HG02610 (cell line): ENCODE data around the gene CDC42EP2.

ENCODE experiments used
- ATAC-seq: cut with Tn5 transposase; IDR thresholded peaks from one replicate; pipeline ENCODE4 v1.9.1; 2021; ENCODE audit warnings: mild to moderate bottlenecking, moderate library complexity; ENCODE audit not compliant: unreplicated experiment

Gene CDC42EP2

GRCh38 chr11:65355013-65355775 lies 40.5 kb downstream of the CDC42EP2 start:
- ATAC-seq: no peak

DNA sequence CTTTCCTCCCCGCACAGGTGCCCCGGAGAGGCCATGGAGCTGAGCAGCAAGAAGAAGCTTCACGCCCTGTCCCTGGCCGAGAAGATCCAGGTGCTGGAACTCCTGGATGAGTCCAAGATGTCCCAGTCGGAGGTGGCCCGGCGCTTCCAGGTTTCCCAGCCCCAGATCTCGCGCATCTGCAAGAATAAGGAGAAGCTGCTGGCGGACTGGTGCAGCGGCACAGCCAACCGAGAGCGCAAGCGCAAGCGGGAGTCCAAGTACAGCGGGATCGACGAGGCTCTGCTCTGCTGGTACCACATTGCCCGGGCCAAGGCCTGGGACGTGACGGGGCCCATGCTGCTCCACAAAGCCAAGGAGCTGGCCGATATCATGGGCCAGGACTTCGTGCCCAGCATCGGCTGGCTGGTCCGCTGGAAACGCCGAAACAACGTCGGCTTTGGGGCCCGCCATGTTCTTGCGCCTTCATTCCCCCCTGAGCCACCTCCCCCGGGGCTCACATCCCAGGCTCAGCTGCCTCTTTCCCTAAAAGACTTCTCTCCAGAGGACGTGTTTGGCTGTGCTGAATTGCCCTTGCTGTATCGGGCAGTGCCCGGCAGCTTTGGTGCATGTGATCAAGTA lies 41.2 kb downstream of the CDC42EP2 start:
- ATAC-seq: no peak

- no peak for ATAC-seq
Measured at GRCh38 chr11:65356394-65356972, 41.8 kb downstream of the CDC42EP2 start.

GRCh38 chr11:65357856-65358356 lies 43.2 kb downstream of the CDC42EP2 start:
- ATAC-seq: no peak

GRCh38 chr11:65362320-65362931 lies 47.8 kb downstream of the CDC42EP2 start:
- ATAC-seq: peak; percentile 67

DNA sequence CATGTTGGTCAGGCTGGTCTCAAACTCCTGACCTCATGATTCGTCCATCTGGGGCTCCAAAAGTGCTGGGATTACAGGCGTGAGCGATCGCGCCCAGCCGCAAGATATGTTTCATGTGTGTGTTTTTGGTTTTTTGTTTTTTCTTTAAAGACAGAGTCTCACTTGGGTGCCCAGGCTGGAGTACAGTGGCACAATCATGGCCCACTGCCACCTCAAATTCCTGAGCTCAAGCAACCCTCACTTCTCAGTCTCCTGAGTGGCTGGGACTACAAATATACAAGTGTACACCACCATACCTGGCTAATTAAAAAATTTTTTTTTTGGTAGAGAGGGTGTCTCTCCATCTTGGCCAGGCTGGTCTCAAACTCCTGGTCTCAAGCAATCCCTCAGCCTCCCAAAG lies 48.3 kb downstream of the CDC42EP2 start:
- ATAC-seq: no peak

DNA sequence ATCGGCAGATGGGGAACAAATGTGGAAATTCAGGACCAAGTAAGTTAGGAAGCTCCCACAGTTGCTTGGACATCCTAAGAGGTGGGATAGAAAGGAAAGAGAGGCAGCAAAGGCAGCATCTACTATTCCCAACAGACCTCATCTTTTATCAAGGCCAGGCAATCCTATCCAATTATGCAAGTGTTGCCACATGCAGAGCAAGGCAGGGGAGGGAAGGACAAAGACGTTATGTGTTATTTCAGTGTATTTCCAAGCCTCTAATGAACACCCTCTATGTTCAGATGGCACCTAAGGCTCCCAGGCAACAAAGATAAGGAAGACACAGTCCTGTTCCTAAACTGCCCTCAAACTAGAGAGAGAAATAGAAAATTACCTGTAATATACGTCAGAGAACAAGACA lies 49.1 kb downstream of the CDC42EP2 start:
- no peak for ATAC-seq

DNA sequence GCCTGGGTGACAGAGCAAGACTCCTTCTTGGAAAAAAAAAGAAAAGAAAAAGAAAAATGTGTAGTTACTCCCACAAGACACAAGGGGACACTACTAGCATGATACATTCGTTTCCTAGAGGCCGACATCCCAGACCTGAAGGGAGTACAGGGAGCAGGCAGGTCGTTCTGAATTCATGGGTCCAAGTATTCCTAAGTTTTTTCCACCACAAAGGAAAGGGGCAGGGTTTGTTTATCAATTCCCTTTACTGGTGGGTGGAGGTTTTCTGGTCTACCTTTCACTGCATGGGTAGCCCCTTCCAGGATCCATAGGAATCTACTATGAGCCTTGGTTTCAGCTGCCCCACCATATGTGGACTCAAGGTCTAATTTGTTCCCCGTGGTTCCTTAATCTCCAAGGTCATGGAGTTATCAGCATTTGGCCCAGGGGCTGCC lies 51.7 kb downstream of the CDC42EP2 start:
- no peak for ATAC-seq

GRCh38 chr11:65370659-65371049 lies 56.0 kb downstream of the CDC42EP2 start:
- ATAC-seq: no peak
